Measurements from ENCODE around the gene ANTKMT.

ANTKMT gene

DNA sequence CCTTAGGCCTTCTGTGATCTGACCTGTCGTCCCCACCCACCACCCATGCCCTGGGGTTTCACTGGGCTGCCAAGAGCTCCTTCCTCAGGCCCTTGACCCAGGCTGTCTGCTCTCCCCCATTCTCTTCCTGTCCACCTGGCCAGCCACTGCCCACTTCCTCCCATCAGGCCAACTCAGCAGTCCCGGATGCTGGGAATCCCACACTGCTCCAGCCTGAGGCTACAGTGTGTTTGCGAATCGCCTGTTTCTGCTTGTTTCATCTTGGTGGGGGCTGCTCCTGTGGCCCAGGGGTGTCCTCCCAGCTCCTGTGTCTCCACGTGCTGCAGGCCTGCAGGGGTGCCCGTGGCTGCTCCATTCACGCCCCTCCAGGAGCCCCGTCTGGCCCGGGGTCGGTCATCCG is 6.9 kb upstream of the ANTKMT start:
- Histone ChIP-seq H3K27me3 (ENCODE audit: control insufficient read depth in 1 of 2, insufficient read depth in 2 of 2, low read length in 2 of 2) (peaks cover 24 to 46% of the 10 kb centered on the region in 2 donors), H3K36me3 (ENCODE audit: insufficient read depth, low read length) (no peaks in the 10 kb centered on the region), H3K9me3 (ENCODE audit: low read length) (no peaks in the 10 kb centered on the region), H3K4me1 (ENCODE audit: insufficient read depth, low read length) (peaks cover 15% of the 10 kb centered on the region), H3K27ac (ENCODE audit: low read depth, low read length) (no peak overlapping the region), H3K9ac (ENCODE audit: low read length) (no peak overlapping the region), H3K4me3 (ENCODE audit: low read depth in 1 of 2, low read length in 2 of 2) (no peak overlapping the region)

- Histone ChIP-seq H3K36me3 (ENCODE audit: insufficient read depth, low read length) (no peaks in the 10 kb centered on the region), H3K27ac (ENCODE audit: low read depth, low read length) (no peak within 1 kb of the TSS), H3K9ac (ENCODE audit: low read length) (no peak within 1 kb of the TSS), H3K27me3 (ENCODE audit: control insufficient read depth in 1 of 2, insufficient read depth in 2 of 2, low read length in 2 of 2) (peaks cover 17 to 39% of the 10 kb centered on the region in 2 donors), H3K4me1 (ENCODE audit: insufficient read depth, low read length) (peaks cover 21% of the 10 kb centered on the region), H3K9me3 (ENCODE audit: low read length) (no peaks in the 10 kb centered on the region), H3K4me3 (ENCODE audit: low read depth in 1 of 2, low read length in 2 of 2) (peak within 1 kb of the TSS; percentile 49 to 53)
Measured at GRCh38 chr16:714558-715476, 6.1 kb upstream of the ANTKMT start, which contains the start of gene METRN. TSS of gene METRN (plus strand) at chr16:715118. CDS start at chr16:715290, 172 bp downstream.

DNA sequence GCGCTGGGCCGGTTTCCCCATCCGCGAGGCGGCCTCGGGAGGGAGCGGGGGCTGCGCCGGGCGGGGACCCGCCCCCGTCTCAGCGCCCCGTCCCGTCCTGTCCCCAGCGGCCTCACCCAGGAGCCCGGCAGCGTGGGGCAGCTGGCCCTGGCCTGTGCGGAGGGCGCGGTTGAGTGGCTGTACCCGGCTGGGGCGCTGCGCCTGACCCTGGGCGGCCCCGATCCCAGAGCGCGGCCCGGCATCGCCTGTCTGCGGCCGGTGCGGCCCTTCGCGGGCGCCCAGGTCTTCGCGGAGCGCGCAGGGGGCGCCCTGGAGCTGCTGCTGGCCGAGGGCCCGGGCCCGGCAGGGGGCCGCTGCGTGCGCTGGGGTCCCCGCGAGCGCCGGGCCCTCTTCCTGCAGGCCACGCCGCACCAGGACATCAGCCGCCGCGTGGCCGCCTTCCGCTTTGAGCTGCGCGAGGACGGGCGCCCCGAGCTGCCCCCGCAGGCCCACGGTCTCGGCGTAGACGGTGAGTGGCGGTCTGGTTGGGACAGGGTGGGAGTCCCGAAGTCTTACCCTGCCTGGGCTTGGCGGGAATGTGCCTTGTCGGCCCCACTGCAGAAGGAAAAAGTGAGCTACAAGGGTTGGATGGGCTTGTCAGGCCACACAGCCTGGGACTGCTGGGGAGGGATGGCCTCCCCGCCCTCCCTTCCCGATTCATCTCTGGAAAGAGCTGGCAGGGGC is 5.3 kb upstream of the ANTKMT start:
- Histone ChIP-seq H3K27me3 (ENCODE audit: control insufficient read depth in 1 of 2, insufficient read depth in 2 of 2, low read length in 2 of 2) (peaks cover 9 to 31% of the 10 kb centered on the region in 2 donors), H3K4me1 (ENCODE audit: insufficient read depth, low read length) (peaks cover 28% of the 10 kb centered on the region), H3K36me3 (ENCODE audit: insufficient read depth, low read length) (no peaks in the 10 kb centered on the region), H3K4me3 (ENCODE audit: low read depth in 1 of 2, low read length in 2 of 2) (peak overlapping the region; percentile 49 to 53), H3K9ac (ENCODE audit: low read length) (no peak overlapping the region), H3K27ac (ENCODE audit: low read depth, low read length) (no peak overlapping the region), H3K9me3 (ENCODE audit: low read length) (no peaks in the 10 kb centered on the region)

- Histone ChIP-seq H3K9ac (ENCODE audit: low read length) (no peak overlapping the region), H3K27ac (ENCODE audit: low read depth, low read length) (no peak overlapping the region)
Measured at GRCh38 chr16:716200-716568, 4.8 kb upstream of the ANTKMT start.

GRCh38 chr16:716768-717325 is 4.1 kb upstream of the ANTKMT start:
- H3K27ac ChIP-seq (ENCODE audit: low read depth, low read length) = no peak overlapping the region
- H3K4me1 ChIP-seq (ENCODE audit: insufficient read depth, low read length) = peaks cover 32% of the 10 kb centered on the region
- no peaks in the 10 kb centered on the region for H3K36me3 ChIP-seq (ENCODE audit: insufficient read depth, low read length)
- peak overlapping the region in 1 of 2 donors; percentile 53 for H3K4me3 ChIP-seq (ENCODE audit: low read depth in 1 of 2, low read length in 2 of 2)
- no peaks in the 10 kb centered on the region for H3K9me3 ChIP-seq (ENCODE audit: low read length)
- H3K9ac ChIP-seq (ENCODE audit: low read length) = no peak overlapping the region
- H3K27me3 ChIP-seq (ENCODE audit: control insufficient read depth in 1 of 2, insufficient read depth in 2 of 2, low read length in 2 of 2) = peaks cover 0 to 20% of the 10 kb centered on the region in 2 donors

More at GRCh38 chr16:716200-716568, 4.8 kb upstream of the ANTKMT start:
- H3K9me3 ChIP-seq (ENCODE audit: low read length) = no peaks in the 10 kb centered on the region
- H3K4me3 ChIP-seq (ENCODE audit: low read depth in 1 of 2, low read length in 2 of 2) = peak overlapping the region; percentile 49 to 53
- H3K36me3 ChIP-seq (ENCODE audit: insufficient read depth, low read length) = no peaks in the 10 kb centered on the region
- H3K27me3 ChIP-seq (ENCODE audit: control insufficient read depth in 1 of 2, insufficient read depth in 2 of 2, low read length in 2 of 2) = peaks cover 4 to 25% of the 10 kb centered on the region in 2 donors
- peaks cover 28% of the 10 kb centered on the region for H3K4me1 ChIP-seq (ENCODE audit: insufficient read depth, low read length)

DNA sequence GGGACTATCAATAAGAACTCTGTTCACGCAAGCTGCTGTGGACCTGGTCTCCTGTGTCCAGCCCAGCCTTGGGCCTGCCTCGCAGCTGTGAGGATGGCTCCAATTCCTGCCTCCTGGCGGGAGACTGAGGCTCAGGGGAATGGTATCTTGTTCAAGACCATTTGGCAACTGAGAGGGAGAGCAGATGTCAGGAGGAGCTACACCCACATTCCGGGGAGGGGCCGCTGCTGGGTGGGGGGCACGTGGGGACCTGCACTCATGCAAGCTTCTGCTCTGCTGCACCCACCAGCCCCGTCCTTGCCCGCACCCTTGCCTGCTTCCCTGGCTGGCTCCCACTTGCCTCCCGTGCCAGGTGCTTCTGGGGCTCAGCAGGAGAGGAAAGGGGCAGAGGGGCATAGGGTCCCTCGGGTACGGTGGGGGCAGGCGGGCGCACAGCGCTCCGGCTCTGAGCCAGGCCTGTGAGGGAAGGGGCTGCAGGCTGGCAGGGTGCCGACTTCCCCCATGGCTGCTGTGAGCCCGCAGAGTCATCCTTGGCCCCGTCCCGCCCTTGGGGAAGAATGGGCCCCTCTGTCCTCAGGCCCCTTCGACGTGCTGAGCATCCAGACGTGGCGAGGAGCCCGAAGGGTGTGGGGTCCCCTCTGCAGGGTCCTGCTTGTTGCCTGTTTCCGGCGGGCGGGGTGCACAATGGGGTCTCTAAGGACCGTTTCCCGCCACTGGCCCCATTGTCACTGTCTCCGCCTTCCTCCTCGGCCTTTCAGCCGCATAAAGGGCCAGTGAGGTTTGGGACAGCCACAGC is 3.3 kb upstream of the ANTKMT start:
- peaks cover 34% of the 10 kb centered on the region for H3K4me1 ChIP-seq (ENCODE audit: insufficient read depth, low read length)
- H3K27me3 ChIP-seq (ENCODE audit: control insufficient read depth in 1 of 2, insufficient read depth in 2 of 2, low read length in 2 of 2) = peaks cover 0 to 20% of the 10 kb centered on the region in 2 donors
- no peak overlapping the region for H3K9ac ChIP-seq (ENCODE audit: low read length)
- no peak overlapping the region for H3K4me3 ChIP-seq (ENCODE audit: low read depth in 1 of 2, low read length in 2 of 2)
- H3K27ac ChIP-seq (ENCODE audit: low read depth, low read length) = no peak overlapping the region
- H3K36me3 ChIP-seq (ENCODE audit: insufficient read depth, low read length) = no peaks in the 10 kb centered on the region
- no peaks in the 10 kb centered on the region for H3K9me3 ChIP-seq (ENCODE audit: low read length)

- Histone ChIP-seq H3K27ac (ENCODE audit: low read depth, low read length) (no peak overlapping the region), H3K9me3 (ENCODE audit: low read length) (no peaks in the 10 kb centered on the region)
Measured at GRCh38 chr16:718389-718788, 2.6 kb upstream of the ANTKMT start.

DNA sequence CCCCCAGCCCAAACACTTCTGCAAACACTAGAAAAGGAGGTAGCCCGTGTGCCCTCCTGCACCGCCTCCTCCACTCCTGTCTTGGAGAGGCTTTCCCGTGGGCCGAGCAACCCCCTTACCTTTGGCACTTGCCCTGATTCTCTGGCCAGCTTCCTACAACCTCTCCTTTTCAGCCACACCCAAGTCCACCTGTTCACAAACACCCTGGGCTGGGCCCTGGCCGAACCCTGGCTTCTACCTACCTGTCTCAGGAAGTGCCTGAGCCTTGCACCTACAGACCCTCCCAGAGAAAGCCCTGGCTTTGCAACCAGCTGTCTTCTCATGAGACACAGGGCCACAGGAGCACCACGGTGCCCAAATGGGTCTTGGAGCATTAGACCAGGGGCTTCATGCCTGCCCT is 2.0 kb upstream of the ANTKMT start:
- H3K4me1 ChIP-seq (ENCODE audit: insufficient read depth, low read length) = peaks cover 34% of the 10 kb centered on the region
- no peaks in the 10 kb centered on the region for H3K36me3 ChIP-seq (ENCODE audit: insufficient read depth, low read length)
- H3K27ac ChIP-seq (ENCODE audit: low read depth, low read length) = no peak overlapping the region

More at GRCh38 chr16:718389-718788, 2.6 kb upstream of the ANTKMT start:
- Histone ChIP-seq H3K36me3 (ENCODE audit: insufficient read depth, low read length) (no peaks in the 10 kb centered on the region), H3K4me1 (ENCODE audit: insufficient read depth, low read length) (peaks cover 34% of the 10 kb centered on the region), H3K9ac (ENCODE audit: low read length) (no peak overlapping the region), H3K27me3 (ENCODE audit: control insufficient read depth in 1 of 2, insufficient read depth in 2 of 2, low read length in 2 of 2) (peaks cover 0 to 20% of the 10 kb centered on the region in 2 donors), H3K4me3 (ENCODE audit: low read depth in 1 of 2, low read length in 2 of 2) (no peak overlapping the region)

GRCh38 chr16:719815-720446 is 1.0 kb upstream of the ANTKMT start:
- H3K36me3 ChIP-seq (ENCODE audit: insufficient read depth, low read length) = no peaks in the 10 kb centered on the region
- peak overlapping the region; percentile 27 for H3K9ac ChIP-seq (ENCODE audit: low read length)
- peak overlapping the region; percentile 68 to 91 for H3K4me3 ChIP-seq (ENCODE audit: low read depth in 1 of 2, low read length in 2 of 2)
- H3K27me3 ChIP-seq (ENCODE audit: control insufficient read depth in 1 of 2, insufficient read depth in 2 of 2, low read length in 2 of 2) = peaks cover 0 to 23% of the 10 kb centered on the region in 2 donors
- peak overlapping the region; percentile 98 for H3K27ac ChIP-seq (ENCODE audit: low read depth, low read length)
- H3K9me3 ChIP-seq (ENCODE audit: low read length) = no peaks in the 10 kb centered on the region
- peaks cover 31% of the 10 kb centered on the region for H3K4me1 ChIP-seq (ENCODE audit: insufficient read depth, low read length)

More for the DNA sequence above, 2.0 kb upstream of the ANTKMT start:
- Histone ChIP-seq H3K4me3 (ENCODE audit: low read depth in 1 of 2, low read length in 2 of 2) (no peak overlapping the region), H3K27me3 (ENCODE audit: control insufficient read depth in 1 of 2, insufficient read depth in 2 of 2, low read length in 2 of 2) (peaks cover 0 to 23% of the 10 kb centered on the region in 2 donors), H3K9me3 (ENCODE audit: low read length) (no peaks in the 10 kb centered on the region), H3K9ac (ENCODE audit: low read length) (no peak overlapping the region)

GRCh38 chr16:720447-720989 is 428 bp upstream of the ANTKMT start:
- Histone ChIP-seq H3K4me3 (ENCODE audit: low read depth in 1 of 2, low read length in 2 of 2) (peak overlapping the region; percentile 68 to 91), H3K9me3 (ENCODE audit: low read length) (no peaks in the 10 kb centered on the region), H3K27me3 (ENCODE audit: control insufficient read depth in 1 of 2, insufficient read depth in 2 of 2, low read length in 2 of 2) (peaks cover 0 to 29% of the 10 kb centered on the region in 2 donors), H3K36me3 (ENCODE audit: insufficient read depth, low read length) (no peaks in the 10 kb centered on the region), H3K9ac (ENCODE audit: low read length) (peak overlapping the region; percentile 27), H3K27ac (ENCODE audit: low read depth, low read length) (peak overlapping the region; percentile 98), H3K4me1 (ENCODE audit: insufficient read depth, low read length) (peaks cover 31% of the 10 kb centered on the region)

All from muscle layer of colon (tissue), 2 donors.